IMR-90 (cell line): Measurements from ENCODE around the gene LECT2. TPM values are rescaled to one million over a fixed set of nuclear protein-coding genes. Genes with fewer than 3 reads are reported as not detected.

Source experiments
- ATAC-seq: fragments of 200-7000 bp; cut with Tn5 transposase; 2 replicates; pipeline ENCODE4 v1.9.1; 2020; ENCODE audit warnings: low read depth, mild to moderate bottlenecking, moderate library complexity
- BruUV-seq: library from RNA; stranded (reverse); fragments of 400-500 nt; replicated peaks from 2 replicates; lab custom pipeline; 2021; lab: Mats Ljungman, UMichigan
- CTCF ChIA-PET: fragments of 300-600 bp; formaldehyde crosslinking; extraction: SDS; loops from one replicate; lab custom pipeline; 2021; ENCODE audit warnings: antibody characterized with exemption; lab: Yijun Ruan, JAX
- POLR2A ChIA-PET: fragments of 300-600 bp; sonication (Branson Sonifier 250); formaldehyde crosslinking; loops from one replicate; lab custom pipeline; 2022; ENCODE audit warnings: antibody characterized with exemption; ENCODE audit not compliant: unreplicated experiment; lab: Charles Lee
- DNase-seq: peaks from one replicate; pipeline ENCODE4 v3.0.0; 2013
- H2AFZ ChIP-seq: replicated peaks from 2 replicates; pipeline ENCODE3; 2013; ENCODE audit warnings: low read length, mild to moderate bottlenecking; ENCODE audit not compliant: poor library complexity
- H2AK5ac ChIP-seq: 2 replicates; pipeline ENCODE4 v1.6.1; 2013; ENCODE audit warnings: low read depth, low read length, inconsistent platforms
- H2AK9ac ChIP-seq: replicated peaks from 2 replicates; pipeline ENCODE3; 2013; ENCODE audit warnings: mild to moderate bottlenecking, low read depth, low read length, moderate library complexity; ENCODE audit not compliant: poor library complexity
- H2BK120ac ChIP-seq: 2 replicates; pipeline ENCODE4 v1.6.1; 2013; ENCODE audit warnings: low read depth, low read length, inconsistent platforms
- H2BK15ac ChIP-seq: 3 replicates; pipeline ENCODE4 v1.6.1; 2013; ENCODE audit warnings: low read depth, low read length, inconsistent platforms
- H2BK20ac ChIP-seq: 2 replicates; pipeline ENCODE4 v1.6.1; 2013; ENCODE audit warnings: low read depth, mild to moderate bottlenecking, inconsistent platforms, low read length, moderate library complexity
- H2BK5ac ChIP-seq: 2 replicates; pipeline ENCODE4 v1.6.1; 2013; ENCODE audit warnings: mild to moderate bottlenecking, low read depth, low read length, inconsistent platforms; ENCODE audit not compliant: poor library complexity, severe bottlenecking
- H3K14ac ChIP-seq: replicated peaks from 2 replicates; pipeline ENCODE4 v1.6.1; 2013; ENCODE audit warnings: low read depth, low read length, inconsistent platforms
- H3K18ac ChIP-seq: 2 replicates; pipeline ENCODE4 v1.6.1; 2013; ENCODE audit warnings: low read depth, low read length, control low read depth
- H3K23ac ChIP-seq: 2 replicates; pipeline ENCODE4 v1.6.1; 2013; ENCODE audit warnings: low read depth, low read length, inconsistent platforms
- H3K27ac ChIP-seq: 2 replicates; pipeline ENCODE4 v1.5.1; 2013; ENCODE audit warnings: mild to moderate bottlenecking, control low read depth, low read length; ENCODE audit not compliant: insufficient read depth
- H3K27me3 ChIP-seq: 2 replicates; pipeline ENCODE4 v1.6.1; 2013; ENCODE audit warnings: low read length; ENCODE audit not compliant: control insufficient read depth, insufficient read depth
- H3K36me3 ChIP-seq: 2 replicates; pipeline ENCODE4 v1.6.1; 2013; ENCODE audit warnings: low read length, mixed read lengths; ENCODE audit not compliant: control insufficient read depth, insufficient read depth
- H3K4ac ChIP-seq: 2 replicates; pipeline ENCODE4 v1.6.1; 2013; ENCODE audit warnings: low read depth, low read length, inconsistent platforms
- H3K4me1 ChIP-seq: 2 replicates; pipeline ENCODE4 v1.6.1; 2013; ENCODE audit warnings: low read length, mixed read lengths; ENCODE audit not compliant: control insufficient read depth, insufficient read depth
- H3K4me2 ChIP-seq: 2 replicates; pipeline ENCODE4 v1.6.1; 2013; ENCODE audit warnings: low read depth, mild to moderate bottlenecking, control low read depth, low read length, moderate library complexity
- H3K4me3 ChIP-seq: 2 replicates; pipeline ENCODE4 v1.5.1; 2013; ENCODE audit warnings: low read depth, mild to moderate bottlenecking, control low read depth, low read length, moderate library complexity; ENCODE audit not compliant: insufficient read depth
- H3K56ac ChIP-seq: 2 replicates; pipeline ENCODE4 v1.6.1; 2013; ENCODE audit warnings: low read length, inconsistent platforms; ENCODE audit not compliant: insufficient read depth; ENCODE audit errors: extremely low read depth
- H3K79me1 ChIP-seq, 2 experiments: 2 replicates each; pipeline ENCODE4 v1.6.1; 2013; ENCODE audit warnings: low read length in 2 of 2, inconsistent platforms in 1 of 2, low read depth in 1 of 2
- H3K9ac ChIP-seq: 2 replicates; pipeline ENCODE4 v1.6.1; 2013; ENCODE audit warnings: low read depth, low read length, control low read depth
- H3K9me1 ChIP-seq: 2 replicates; pipeline ENCODE4 v1.6.1; 2013; ENCODE audit warnings: low read length, inconsistent platforms; ENCODE audit not compliant: insufficient read depth
- H3K9me3 ChIP-seq: 2 replicates; pipeline ENCODE4 v1.6.1; 2013; ENCODE audit warnings: low read length; ENCODE audit not compliant: control insufficient read depth, insufficient read depth
- H4K20me1 ChIP-seq: 2 replicates; pipeline ENCODE4 v1.6.1; 2013; ENCODE audit warnings: low read length, inconsistent platforms; ENCODE audit not compliant: insufficient read depth
- H4K5ac ChIP-seq: 2 replicates; pipeline ENCODE4 v1.6.1; 2013; ENCODE audit warnings: mild to moderate bottlenecking, low read depth, low read length, control low read depth
- H4K8ac ChIP-seq, 2 experiments: 2 replicates each; pipeline ENCODE4 v1.6.1; 2013; ENCODE audit warnings: low read depth in 2 of 2, low read length in 2 of 2, control low read depth in 1 of 2, inconsistent platforms in 1 of 2
- H4K91ac ChIP-seq: 2 replicates; pipeline ENCODE4 v1.6.1; 2013; ENCODE audit warnings: low read depth, low read length, inconsistent platforms; ENCODE audit not compliant: insufficient read depth
- BHLHE40 ChIP-seq: fragments of 150-350 bp; IDR thresholded peaks from 2 replicates; pipeline ENCODE4 v1.6.1; 2016; ENCODE audit warnings: mild to moderate bottlenecking, low read depth, low read length
- CEBPB ChIP-seq: IDR thresholded peaks from 2 replicates; pipeline ENCODE4 v1.6.1; 2012; ENCODE audit warnings: low read depth, low read length, improper control_type of control experiment
- CHD1 ChIP-seq: IDR thresholded peaks from 2 replicates; pipeline ENCODE4 v1.6.1; 2012; ENCODE audit warnings: low read depth, low read length, improper control_type of control experiment
- ELK1 ChIP-seq: fragments of 150-350 bp; IDR thresholded peaks from 2 replicates; pipeline ENCODE4 v1.6.1; 2016; ENCODE audit warnings: low read depth, mild to moderate bottlenecking, low read length, moderate library complexity, borderline replicate concordance
- FOS ChIP-seq: fragments of 150-350 bp; IDR thresholded peaks from 2 replicates; pipeline ENCODE4 v1.6.1; 2016; ENCODE audit warnings: low read depth, low read length
- MAFK ChIP-seq: IDR thresholded peaks from 2 replicates; pipeline ENCODE4 v1.6.1; 2012; ENCODE audit warnings: low read depth, low read length, improper control_type of control experiment
- MAZ ChIP-seq: IDR thresholded peaks from 2 replicates; pipeline ENCODE4 v1.6.1; 2012; ENCODE audit warnings: low read depth, mild to moderate bottlenecking, low read length, improper control_type of control experiment, moderate library complexity, borderline replicate concordance
- MXI1 ChIP-seq: IDR thresholded peaks from 2 replicates; pipeline ENCODE4 v1.6.1; 2012; ENCODE audit warnings: low read depth, mild to moderate bottlenecking, low read length, moderate library complexity, borderline replicate concordance
- NFE2L2 ChIP-seq: fragments of 150-350 bp; IDR thresholded peaks from 2 replicates; pipeline ENCODE4 v1.6.1; 2016; ENCODE audit warnings: low read depth, mild to moderate bottlenecking, low read length
- POLR2A ChIP-seq: IDR thresholded peaks from 2 replicates; pipeline ENCODE4 v1.6.1; 2012; ENCODE audit warnings: mild to moderate bottlenecking, low read depth, low read length
- RAD21 ChIP-seq: IDR thresholded peaks from 2 replicates; pipeline ENCODE4 v1.6.1; 2012; ENCODE audit warnings: low read length, improper control_type of control experiment
- RCOR1 ChIP-seq: IDR thresholded peaks from 2 replicates; pipeline ENCODE4 v1.6.1; 2012; ENCODE audit warnings: mild to moderate bottlenecking, low read length, improper control_type of control experiment; ENCODE audit not compliant: insufficient replicate concordance
- SMC3 ChIP-seq: fragments of 150-350 bp; IDR thresholded peaks from 2 replicates; pipeline ENCODE4 v1.6.1; 2016; ENCODE audit warnings: low read depth, mild to moderate bottlenecking, antibody characterized with exemption, low read length, moderate library complexity
- USF2 ChIP-seq: fragments of 150-350 bp; IDR thresholded peaks from 2 replicates; pipeline ENCODE4 v1.6.1; 2017; ENCODE audit warnings: mild to moderate bottlenecking, antibody characterized with exemption, low read length, low read depth
- WGBS, 2 experiments: methylation state at CpG; one replicate each; pipeline versions ENCODE4 v1.1.5 to v1.1.7; 2013; ENCODE audit warnings: missing lambda C conversion rate in 2 of 2; ENCODE audit not compliant: insufficient read length in 1 of 2; ENCODE audit errors: extremely low coverage in 2 of 2; 5-methylcytosine and 5-hydroxymethylcytosine counted together
- dilution Hi-C: fragments of 300-500 bp; cut with HindIII; formaldehyde crosslinking; loops from one replicate; pipeline ENCODE4 v1.14.3; 2018; ENCODE audit warnings: low sequenced_read_pairs; ENCODE audit not compliant: unreplicated experiment
- in situ Hi-C: fragments of 300-500 bp; cut with MboI; formaldehyde crosslinking; loops from 3 replicates; pipeline ENCODE4 v1.14.3; 2019; ENCODE audit warnings: low sequenced_read_pairs, inconsistent platforms, mixed read lengths
- intact Hi-C: fragments of 100-400 bp; cut with micrococcal nuclease; formaldehyde crosslinking; loops from 2 replicates; pipeline ENCODE4 v1.10.0; 2022
- polyA plus RNA-seq, 3 experiments: library from polyadenylated mRNA; depleted of rRNA; stranded (reverse); fragments of >200 nt; gene quantifications; 2 replicates each; pipeline ENCODE4 v1.2.3, GENCODE V29; 2012; ENCODE audit warnings: low replicate concordance in 1 of 3
- total RNA-seq: library from RNA; depleted of rRNA; stranded (reverse); fragments of >200 nt; gene quantifications from 2 replicates; pipeline ENCODE4 v1.2.3, GENCODE V29; 2012
- TF ChIP-seq, protein P1 (sequence below): conservative IDR thresholded peaks from 2 replicates; pipeline ENCODE4 v1.5.1; 2012; ENCODE audit warnings: mild to moderate bottlenecking, low read depth, low read length, improper control_type of control experiment

Gene LECT2
- total and polyA plus RNA-seq, 2 of the 4 experiments (the other 2 are of a cell fraction) = not detected

DNA sequence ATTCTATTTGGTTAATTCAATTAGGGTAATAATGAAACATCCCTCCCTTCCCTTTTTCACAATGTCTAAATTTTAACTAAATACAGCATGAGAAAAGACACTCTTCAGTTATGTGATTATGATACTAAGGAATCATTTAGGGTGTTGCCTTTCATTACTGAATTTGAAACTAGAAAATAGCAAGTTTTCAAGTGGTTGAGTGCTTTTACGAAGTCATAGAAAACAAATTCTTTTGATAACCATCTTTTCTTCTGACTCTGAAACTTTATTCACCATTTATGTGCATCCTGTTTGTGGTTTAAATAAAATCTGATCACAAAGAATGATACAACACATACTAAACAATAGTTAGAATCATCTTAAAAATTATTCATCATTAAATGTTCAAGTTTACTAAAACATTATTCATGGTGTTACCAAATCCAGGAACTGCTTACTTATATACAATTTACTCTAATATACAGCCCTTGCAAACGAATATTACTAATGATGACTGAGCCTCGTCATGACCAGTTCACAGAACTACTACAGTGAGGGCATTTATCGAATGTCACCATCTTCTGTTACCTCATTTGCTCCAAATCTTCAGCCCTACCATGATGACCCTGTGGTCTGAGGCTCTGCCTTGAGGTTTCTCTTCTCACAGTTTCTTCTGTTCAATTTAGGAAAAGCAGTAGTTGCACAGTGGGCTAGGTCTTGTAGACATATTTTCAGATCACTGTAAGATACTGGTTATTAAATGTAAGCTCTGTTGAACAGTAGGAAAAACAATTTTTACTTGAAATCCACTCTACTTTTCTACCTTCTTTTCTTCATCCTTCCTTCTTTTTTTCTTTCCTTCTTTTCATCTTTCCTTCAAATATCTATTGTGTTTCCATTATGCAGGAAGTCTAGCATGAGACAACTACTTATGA is 40.8 kb downstream of the LECT2 start:
- Histone ChIP-seq H3K36me3 (no peaks in the 10 kb centered on the region), H3K56ac (no peak overlapping the region; the same call in 1 of the 2 replicates), H3K9me1 (no peaks in the 10 kb centered on the region), H3K4ac (no peak overlapping the region), H4K91ac (no peak overlapping the region), H3K4me1 (no peaks in the 10 kb centered on the region), H2BK15ac (no peak overlapping the region), H4K8ac (no peak overlapping the region), H3K4me2 (no peak overlapping the region), H2AK5ac (no peak overlapping the region), H4K5ac (no peak overlapping the region), H2BK20ac (no peak overlapping the region), H3K18ac (no peak overlapping the region), H3K9me3 (no peaks in the 10 kb centered on the region), H3K14ac (no peak overlapping the region), H3K79me1 (no peaks in the 10 kb centered on the region), H4K20me1 (no peaks in the 10 kb centered on the region), H2BK5ac (no peak overlapping the region), H3K27ac (no peak overlapping the region), H2BK120ac (no peak overlapping the region), H3K23ac (no peak overlapping the region), H3K9ac (no peak overlapping the region), H2AK9ac (no peak overlapping the region), H3K27me3 (peaks cover 41% of the 10 kb centered on the region), H3K4me3 (no peak overlapping the region), H2AFZ (no peak overlapping the region)
- 7% methylated on average over 2 of the region's 4 CpGs; no CpG with 5 or more reads in 1 of the 2 experiments for WGBS, 2 experiments
- ChIA-PET POLR2A (no interaction called here), CTCF (no interaction called here)
- DNase-seq (no peak), ATAC-seq (no peak)
- BruUV-seq = no TSS peak
- intact Hi-C loops (no loop called here), in situ Hi-C loops (no loop called here), dilution Hi-C loops (no loop called here)
- TF ChIP-seq RAD21 = no peak
- no peak for TF ChIP-seq CHD1
- TF ChIP-seq NFE2L2 = no peak
- TF ChIP-seq USF2 = no peak
- TF ChIP-seq ELK1 = no peak
- TF ChIP-seq, protein P1, sequence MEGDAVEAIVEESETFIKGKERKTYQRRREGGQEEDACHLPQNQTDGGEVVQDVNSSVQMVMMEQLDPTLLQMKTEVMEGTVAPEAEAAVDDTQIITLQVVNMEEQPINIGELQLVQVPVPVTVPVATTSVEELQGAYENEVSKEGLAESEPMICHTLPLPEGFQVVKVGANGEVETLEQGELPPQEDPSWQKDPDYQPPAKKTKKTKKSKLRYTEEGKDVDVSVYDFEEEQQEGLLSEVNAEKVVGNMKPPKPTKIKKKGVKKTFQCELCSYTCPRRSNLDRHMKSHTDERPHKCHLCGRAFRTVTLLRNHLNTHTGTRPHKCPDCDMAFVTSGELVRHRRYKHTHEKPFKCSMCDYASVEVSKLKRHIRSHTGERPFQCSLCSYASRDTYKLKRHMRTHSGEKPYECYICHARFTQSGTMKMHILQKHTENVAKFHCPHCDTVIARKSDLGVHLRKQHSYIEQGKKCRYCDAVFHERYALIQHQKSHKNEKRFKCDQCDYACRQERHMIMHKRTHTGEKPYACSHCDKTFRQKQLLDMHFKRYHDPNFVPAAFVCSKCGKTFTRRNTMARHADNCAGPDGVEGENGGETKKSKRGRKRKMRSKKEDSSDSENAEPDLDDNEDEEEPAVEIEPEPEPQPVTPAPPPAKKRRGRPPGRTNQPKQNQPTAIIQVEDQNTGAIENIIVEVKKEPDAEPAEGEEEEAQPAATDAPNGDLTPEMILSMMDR = no peak
- no peak for TF ChIP-seq RCOR1
- TF ChIP-seq CEBPB = no peak
- no peak for TF ChIP-seq MAFK
- no peak for TF ChIP-seq BHLHE40
- no peak for TF ChIP-seq FOS
- no peak for TF ChIP-seq SMC3
- no peak for TF ChIP-seq POLR2A
- no peak for TF ChIP-seq MAZ
- TF ChIP-seq MXI1 = no peak
